Measurements from ENCODE around the gene SYT2. TPM values are rescaled to one million over a fixed set of nuclear protein-coding genes. Genes with fewer than 3 reads are reported as not detected.
A peak's percentile ranks its signal among the peaks of the same experiment; 100 is the strongest.
"Not testable (repeated sequence)": the region's sequence is repeated elsewhere in the genome, so short reads cannot be mapped to it uniquely, and the experiment has no call there.

Gene SYT2
- total RNA-seq, 2 donors from 2014 or later = under 0.01 TPM; not detected in 1

GRCh38 chr1:202563818-202564217, 146.4 kb downstream of the SYT2 start:
- ATAC-seq (ENCODE audit: insufficient number of reproducible peaks, low FRiP score, low read depth) (no peak), DNase-seq (ENCODE audit: low spot score) (no peak)
- Histone ChIP-seq H3K9me3 (no peaks in the 10 kb centered on the region), H3K27me3 (replicated peaks; ENCODE audit: insufficient read depth) (no peaks in the 10 kb centered on the region), H3K4me3 (no peak overlapping the region), H3K4me1 (ENCODE audit: control insufficient read depth in 1 of 2, low read depth in 2 of 2) (peaks cover 75 to 96% of the 10 kb centered on the region in 2 donors), H3K27ac (peak overlapping the region; percentile 57 to 73), H3K36me3 (peaks cover 28% of the 10 kb centered on the region)
- no peak for TF ChIP-seq CTCF (IDR thresholded peaks at IDR 0.05)

DNA sequence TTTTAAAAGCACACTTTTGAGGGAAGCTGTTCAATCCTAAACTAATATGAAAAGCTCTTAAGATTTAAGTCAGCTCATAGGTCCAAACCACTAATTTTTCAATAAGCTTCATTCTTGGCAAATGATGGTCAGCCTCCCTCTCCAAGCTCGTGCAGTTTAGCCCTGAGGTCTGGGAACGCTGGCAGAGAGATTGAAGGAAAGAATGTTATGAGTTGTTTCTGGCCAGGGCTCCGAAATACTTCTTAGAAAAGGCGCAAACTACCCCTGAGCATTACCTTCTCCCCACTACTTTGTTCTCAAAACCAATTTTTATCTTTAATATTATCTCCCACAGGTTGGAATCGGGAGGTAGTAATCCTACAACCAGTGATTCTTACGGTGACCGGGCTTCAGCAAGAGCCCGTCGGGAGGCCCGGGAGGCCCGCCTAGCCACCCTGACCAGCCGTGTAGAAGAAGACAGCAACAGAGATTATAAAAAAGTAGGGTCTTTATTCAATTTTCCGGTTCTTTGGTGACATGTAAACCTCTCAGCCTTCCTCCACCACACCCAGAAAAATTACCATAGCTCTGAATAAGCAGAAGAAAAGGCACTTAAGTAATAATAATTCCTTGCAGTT, 147.7 kb downstream of the SYT2 start:
- H3K4me1 ChIP-seq (ENCODE audit: control insufficient read depth in 1 of 2, low read depth in 2 of 2) = peaks cover 72 to 96% of the 10 kb centered on the region in 2 donors
- no peaks in the 10 kb centered on the region for H3K27me3 ChIP-seq (replicated peaks; ENCODE audit: insufficient read depth)
- peaks cover 28% of the 10 kb centered on the region for H3K36me3 ChIP-seq
- peak overlapping the region; percentile 57 to 73 for H3K27ac ChIP-seq
- peak overlapping the region; percentile 36 for H3K4me3 ChIP-seq
- ATAC-seq (ENCODE audit: insufficient number of reproducible peaks, low FRiP score, low read depth) = no peak
- DNase-seq (ENCODE audit: low spot score) = no peak
- no peaks in the 10 kb centered on the region for H3K9me3 ChIP-seq
- no peak for TF ChIP-seq CTCF (IDR thresholded peaks at IDR 0.05)

- no peaks in the 10 kb centered on the region for H3K9me3 ChIP-seq
- DNase-seq (ENCODE audit: low spot score) = no peak
- H3K4me1 ChIP-seq (ENCODE audit: control insufficient read depth in 1 of 2, low read depth in 2 of 2) = peaks cover 73 to 96% of the 10 kb centered on the region in 2 donors
- H3K36me3 ChIP-seq = peaks cover 28% of the 10 kb centered on the region
- H3K4me3 ChIP-seq = peak overlapping the region; percentile 36
- H3K27ac ChIP-seq = peak overlapping the region; percentile 57 to 73
- peak; percentile 41 for TF ChIP-seq CTCF (IDR thresholded peaks at IDR 0.05)
- H3K27me3 ChIP-seq (replicated peaks; ENCODE audit: insufficient read depth) = no peaks in the 10 kb centered on the region
- ATAC-seq (ENCODE audit: insufficient number of reproducible peaks, low FRiP score, low read depth) = no peak
These were observed 148.4 kb downstream of the SYT2 start for GRCh38 chr1:202561726-202562443.

DNA sequence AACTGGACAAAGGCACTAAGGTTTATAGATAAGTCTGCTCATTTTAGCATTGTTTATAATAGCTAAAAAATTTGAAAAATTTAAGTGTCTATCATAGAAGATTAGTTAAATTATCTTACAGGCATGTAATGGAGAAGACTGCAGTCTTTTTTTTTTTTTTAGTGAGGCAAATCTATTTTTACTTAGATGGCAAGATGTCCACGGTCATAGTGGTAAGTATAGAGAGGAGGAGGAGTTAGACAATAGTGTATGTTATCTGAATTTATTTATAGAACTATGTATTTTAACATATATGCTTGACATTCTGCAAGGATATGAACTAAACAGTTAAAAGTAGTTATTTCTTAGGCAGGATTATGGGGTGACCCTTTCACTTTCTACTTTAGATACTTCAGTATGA, 149.0 kb downstream of the SYT2 start:
- ATAC-seq (ENCODE audit: insufficient number of reproducible peaks, low FRiP score, low read depth) = no peak
- peak overlapping the region; percentile 57 to 73 for H3K27ac ChIP-seq

DNA sequence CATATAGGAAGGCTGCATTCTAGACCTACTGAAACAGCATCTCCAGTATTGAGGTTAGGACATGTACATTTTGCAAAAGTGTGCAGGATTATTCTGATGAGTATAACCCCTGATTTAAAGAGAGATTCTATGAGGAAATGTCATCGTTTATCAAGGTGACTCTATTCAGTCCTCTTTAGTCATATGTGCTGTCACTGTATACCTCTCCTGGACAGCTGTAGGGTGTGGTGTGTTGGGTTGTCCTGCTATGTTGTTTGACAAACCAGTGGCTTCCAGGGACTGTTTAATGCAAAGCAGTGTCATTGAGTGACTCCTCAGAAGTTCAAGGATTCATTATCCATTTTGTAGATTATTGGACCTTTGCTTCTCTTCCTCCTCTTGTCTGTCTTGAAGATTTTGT, 152.6 kb downstream of the SYT2 start:
- ATAC-seq (ENCODE audit: insufficient number of reproducible peaks, low FRiP score, low read depth); DNase-seq (ENCODE audit: low spot score): not testable (repeated sequence)

More for the DNA sequence above, 149.0 kb downstream of the SYT2 start:
- TF ChIP-seq CTCF (IDR thresholded peaks at IDR 0.05) = no peak
- Histone ChIP-seq H3K4me3 (no peak overlapping the region), H3K27me3 (replicated peaks; ENCODE audit: insufficient read depth) (no peaks in the 10 kb centered on the region), H3K4me1 (ENCODE audit: control insufficient read depth in 1 of 2, low read depth in 2 of 2) (peaks cover 75 to 96% of the 10 kb centered on the region in 2 donors), H3K9me3 (no peaks in the 10 kb centered on the region), H3K36me3 (peaks cover 28% of the 10 kb centered on the region)
- DNase-seq (ENCODE audit: low spot score) = no peak

DNA sequence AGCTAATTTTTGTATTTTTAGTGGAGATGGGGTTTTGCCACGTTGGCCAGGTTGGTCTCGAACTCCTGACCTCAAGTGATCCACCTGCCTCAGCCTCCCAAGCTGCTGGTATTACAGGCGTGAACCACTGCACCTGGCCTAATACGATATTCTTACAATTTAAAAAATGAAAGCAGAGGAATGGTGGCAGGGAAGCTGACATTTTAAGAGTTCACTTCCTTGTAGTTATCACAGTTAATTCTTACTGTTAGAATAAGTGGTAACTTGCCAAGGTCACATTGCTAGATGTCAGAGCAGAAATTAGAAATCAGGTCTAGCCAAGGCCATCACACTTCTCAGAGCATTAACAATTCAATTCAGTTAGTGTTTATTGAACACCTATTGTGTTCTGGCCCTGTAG, 154.2 kb downstream of the SYT2 start:
- DNase-seq (ENCODE audit: low spot score); H3K36me3 ChIP-seq; ATAC-seq (ENCODE audit: insufficient number of reproducible peaks, low FRiP score, low read depth); H3K27me3 ChIP-seq (replicated peaks; ENCODE audit: insufficient read depth); H3K9me3 ChIP-seq: not testable (repeated sequence)
- Histone ChIP-seq H3K27ac (peak overlapping the region; percentile 31 to 52), H3K4me1 (ENCODE audit: control insufficient read depth in 1 of 2, low read depth in 2 of 2) (peaks cover 71 to 96% of the 10 kb centered on the region in 2 donors), H3K4me3 (peak overlapping the region; percentile 49)

More for the DNA sequence above, 152.6 kb downstream of the SYT2 start:
- H3K9me3 ChIP-seq; H3K27me3 ChIP-seq (replicated peaks; ENCODE audit: insufficient read depth); H3K36me3 ChIP-seq: not testable (repeated sequence)
- peak overlapping the region; percentile 49 for H3K4me3 ChIP-seq
- H3K27ac ChIP-seq = peak overlapping the region; percentile 59 to 74
- H3K4me1 ChIP-seq (ENCODE audit: control insufficient read depth in 1 of 2, low read depth in 2 of 2) = peaks cover 75 to 96% of the 10 kb centered on the region in 2 donors

DNA sequence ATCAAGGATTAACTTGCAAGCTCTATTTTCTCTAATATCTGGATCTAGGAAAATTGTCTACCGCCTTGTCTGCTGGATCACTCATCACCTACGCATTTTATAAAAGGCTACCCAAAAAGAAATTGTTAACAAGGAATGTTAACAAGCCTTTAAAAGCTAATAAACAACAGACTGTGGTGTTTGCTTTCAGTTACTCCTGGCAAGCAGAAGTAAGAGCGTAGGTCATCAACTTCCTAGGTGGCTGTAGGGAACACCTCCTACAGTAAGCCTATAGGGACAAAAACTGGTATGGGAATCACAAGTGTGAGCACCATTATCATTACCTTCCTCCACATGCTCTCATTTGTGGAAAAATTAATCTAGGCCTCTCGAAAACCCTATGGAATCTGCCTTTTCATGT, 155.6 kb downstream of the SYT2 start:
- ATAC-seq (ENCODE audit: insufficient number of reproducible peaks, low FRiP score, low read depth); DNase-seq (ENCODE audit: low spot score); H3K36me3 ChIP-seq; H3K9me3 ChIP-seq; H3K27me3 ChIP-seq (replicated peaks; ENCODE audit: insufficient read depth): not testable (repeated sequence)
- peak overlapping the region; percentile 62 to 64 for H3K27ac ChIP-seq
- H3K4me3 ChIP-seq = peak overlapping the region; percentile 49
- H3K4me1 ChIP-seq (ENCODE audit: control insufficient read depth in 1 of 2, low read depth in 2 of 2) = peaks cover 74 to 100% of the 10 kb centered on the region in 2 donors

Measured in thoracic aorta (tissue), 2 donors.